ENCODE results near the gene NBPF10.
"Not testable (repeated sequence)": the region's sequence is repeated elsewhere in the genome, so short reads cannot be mapped to it uniquely, and the experiment has no call there.

The NBPF10 gene

GRCh38 chr1:146144465-146144864 lies at the start of gene NBPF10:
TSS of gene NBPF10 (minus strand) at chr1:146144804. CDS start at chr1:146144769, 35 bp downstream.
- not testable (repeated sequence) for DNase-seq

GRCh38 chr1:146174531-146174930 lies 29.9 kb upstream of the NBPF10 start:
- not testable (repeated sequence) for DNase-seq

GRCh38 chr1:146167740-146168139 lies 23.1 kb upstream of the NBPF10 start:
- not testable (repeated sequence) for DNase-seq

- DNase-seq = not testable (repeated sequence)
These were observed 22.7 kb upstream of the NBPF10 start for GRCh38 chr1:146167273-146167672.

Measured in midbrain (tissue), 1 donor.